C4-2B (cell line): ENCODE results near the gene ATP6V0A4.

Source experiments
- CTCF ChIP-seq: fragments of 450-650 bp; conservative IDR thresholded peaks from 2 replicates; pipeline ENCODE4 v1.5.1; 2017; ENCODE audit warnings: mild to moderate bottlenecking
- ZFX ChIP-seq: fragments of 450-650 bp; IDR thresholded peaks from 2 replicates; pipeline ENCODE4 v1.6.1; 2017

DNA sequence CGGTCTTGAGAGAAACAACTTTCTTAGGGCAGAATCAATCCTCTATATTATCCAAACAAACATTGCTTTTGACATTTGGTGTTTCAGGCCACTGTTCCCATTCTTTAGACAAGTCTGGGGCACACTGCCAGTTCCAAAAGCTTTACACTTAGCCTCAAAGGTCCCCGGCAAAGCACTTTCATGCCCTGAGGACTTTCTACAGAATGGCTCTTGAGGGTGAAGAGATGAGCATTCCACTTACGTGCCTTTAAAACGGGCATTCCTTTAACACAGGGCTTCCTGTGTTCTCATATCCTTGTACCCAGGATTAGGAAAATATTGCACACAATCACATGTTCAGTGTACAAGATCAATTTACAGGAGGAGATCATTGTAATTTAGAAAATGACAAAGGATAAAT, 13.3 kb downstream of the ATP6V0A4 start:
- no peak for TF ChIP-seq CTCF
- no peak for TF ChIP-seq ZFX
